Kidney (tissue), 14 donors: Measurements from ENCODE around the gene ASTL. TPM values are rescaled to one million over a fixed set of nuclear protein-coding genes. Genes with fewer than 3 reads are reported as not detected.

Experiments
- DNase-seq, 5 donors: peaks; one replicate each; pipeline ENCODE4 v3.0.0-alpha.2; 2013 to 2020
- FAIRE-seq: peaks from 2 replicates; lab custom pipeline; 2012; peaks lifted over from hg19 to GRCh38; lab: Jason Lieb, UNC
- H3K27ac ChIP-seq, 2 donors: one replicate each; pipeline ENCODE4 v1.7.0; 2013; ENCODE audit warnings: low read depth in 2 of 2, low read length in 2 of 2, inconsistent platforms in 1 of 2
- H3K27me3 ChIP-seq: one replicate; pipeline ENCODE4 v1.7.1; 2013; ENCODE audit warnings: low read length, inconsistent platforms; ENCODE audit not compliant: control insufficient read depth, insufficient read depth
- H3K36me3 ChIP-seq, 3 donors: one replicate each; pipeline versions ENCODE4 v1.7.0 to v1.7.1; 2013; ENCODE audit warnings: low read length in 3 of 3, control low read depth in 1 of 3, inconsistent platforms in 1 of 3; ENCODE audit not compliant: insufficient read depth in 3 of 3, control insufficient read depth in 2 of 3
- H3K4me1 ChIP-seq, 3 donors: one replicate each; pipeline versions ENCODE4 v1.7.0 to v1.7.1; 2013; ENCODE audit warnings: low read length in 3 of 3, inconsistent platforms in 1 of 3, low read depth in 1 of 3; ENCODE audit not compliant: control insufficient read depth in 2 of 3, insufficient read depth in 2 of 3
- H3K4me3 ChIP-seq, 3 donors: one replicate each; pipeline versions ENCODE4 v1.7.0 to v1.8.1; 2013; ENCODE audit warnings: low read length in 3 of 3, control low read depth in 1 of 3, inconsistent platforms in 1 of 3
- H3K9ac ChIP-seq, 3 donors: one replicate each; pipeline versions ENCODE4 v1.7.0 to v1.7.1; 2013; ENCODE audit warnings: low read length in 3 of 3, control low read depth in 1 of 3, inconsistent platforms in 1 of 3
- H3K9me3 ChIP-seq, 3 donors: one replicate each; pipeline versions ENCODE4 v1.7.0 to v1.7.1; 2013; ENCODE audit warnings: low read length in 3 of 3, control low read depth in 1 of 3, inconsistent platforms in 1 of 3; ENCODE audit not compliant: control insufficient read depth in 2 of 3, insufficient read depth in 1 of 3
- intact Hi-C: fragments of 100-400 bp; cut with DNase I; formaldehyde crosslinking; loops from one replicate; pipeline ENCODE4 v1.11.1; 2022
- polyA plus RNA-seq: library from polyadenylated mRNA; stranded (reverse); fragments of 350-450 nt; fragmentation: Illumina TruSeq; extraction: RNeasy Lipid Tissue Mini Kit (QIAGEN cat#74804); gene quantifications from one replicate; pipeline ENCODE4 v1.2.3, GENCODE V29; 2014; ENCODE audit warnings: low read depth, low replicate concordance; ENCODE audit not compliant: insufficient read depth
- total RNA-seq: library from RNA; stranded (reverse); fragmentation: NEBNext Ultra II Directional; extraction: Animal tissue kit (Norgen Biotek cat#: 25700); gene quantifications from one replicate; pipeline ENCODE4 v1.2.1, GENCODE V29; 2021
- TF ChIP-seq, protein P1 (sequence below): IDR thresholded peaks from 3 replicates; pipeline ENCODE4 v1.5.1; 2012; ENCODE audit warnings: mild to moderate bottlenecking, moderate library complexity, borderline replicate concordance; ENCODE audit not compliant: insufficient read depth; ENCODE audit errors: extremely low read depth
- donor health status: control.
- donor health status: control.
- donor health status: control.
- donor health status: control.
- donor health status: control.
- donor health status: DM: yes; HTN: yes; CAD: no.
- donor health status: Normal renal cell carcinoma (clear cell type).

The ASTL gene
- total and polyA plus RNA-seq, 2 donors from 2014 or later: not detected

GRCh38 chr2:96089356-96090195 lies 48.7 kb downstream of the ASTL start:
- no peak for FAIRE-seq
- DNase-seq: peak in 2 of 5 donors; percentile 10 to 46
- intact Hi-C loops: no loop called here

DNA sequence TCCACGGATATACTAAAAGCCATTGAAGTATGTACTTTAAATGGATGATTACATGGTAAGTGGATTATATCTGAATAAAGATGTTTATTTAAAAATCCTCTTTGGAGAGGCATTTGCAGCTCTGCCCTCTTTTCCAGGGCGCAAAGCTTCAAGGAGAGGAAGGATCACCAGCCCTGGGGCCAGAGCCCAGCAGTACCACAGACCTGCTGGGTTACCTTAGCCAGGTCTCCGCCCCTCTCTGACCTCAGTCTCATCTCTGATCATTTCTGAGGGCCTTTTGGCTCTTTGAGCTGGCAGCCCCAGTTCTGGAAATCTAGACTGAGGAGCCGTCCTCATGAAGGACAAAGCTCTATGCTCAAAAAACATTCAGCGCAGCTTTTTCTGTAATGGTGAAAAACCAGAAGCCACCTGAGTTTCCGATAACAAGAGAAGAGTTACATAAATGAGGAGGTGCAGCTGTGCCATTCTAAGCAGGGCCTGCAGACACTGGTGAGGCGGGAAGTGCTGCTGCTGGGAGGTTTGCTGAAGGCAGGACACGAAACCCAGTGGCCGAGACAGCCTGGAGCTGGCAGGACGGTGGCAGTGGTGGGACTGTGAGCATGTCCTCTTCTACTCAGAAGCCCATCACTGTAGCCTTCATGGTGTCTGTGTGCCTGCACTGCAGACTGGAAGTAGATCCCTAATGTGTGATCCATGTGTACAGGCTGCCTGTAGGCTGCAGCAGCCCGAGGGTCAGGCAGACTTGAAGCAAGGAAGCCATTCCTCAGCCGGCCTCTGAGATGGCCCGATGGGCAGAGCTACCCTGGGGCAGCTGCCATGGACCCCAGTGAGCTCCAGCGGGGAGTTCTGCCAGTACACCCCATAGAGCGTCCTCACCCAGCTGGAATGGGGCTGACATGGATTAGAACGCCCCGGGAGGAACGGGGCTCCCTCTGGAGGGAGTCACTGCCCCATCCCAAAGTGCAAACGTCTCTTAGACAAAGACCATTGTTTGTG lies 49.7 kb downstream of the ASTL start:
- peaks cover 0 to 3% (median 0%) of the 10 kb centered on the region in 3 donors for H3K4me1 ChIP-seq
- DNase-seq (no peak), FAIRE-seq (no peak)
- H3K4me3 ChIP-seq: no peak overlapping the region
- H3K9ac ChIP-seq: no peak overlapping the region
- intact Hi-C loops: no loop called here
- H3K9me3 ChIP-seq: no peaks in the 10 kb centered on the region
- no peaks in the 10 kb centered on the region for H3K36me3 ChIP-seq
- H3K27me3 ChIP-seq: no peaks in the 10 kb centered on the region
- no peak overlapping the region for H3K27ac ChIP-seq
- TF ChIP-seq, protein P1, sequence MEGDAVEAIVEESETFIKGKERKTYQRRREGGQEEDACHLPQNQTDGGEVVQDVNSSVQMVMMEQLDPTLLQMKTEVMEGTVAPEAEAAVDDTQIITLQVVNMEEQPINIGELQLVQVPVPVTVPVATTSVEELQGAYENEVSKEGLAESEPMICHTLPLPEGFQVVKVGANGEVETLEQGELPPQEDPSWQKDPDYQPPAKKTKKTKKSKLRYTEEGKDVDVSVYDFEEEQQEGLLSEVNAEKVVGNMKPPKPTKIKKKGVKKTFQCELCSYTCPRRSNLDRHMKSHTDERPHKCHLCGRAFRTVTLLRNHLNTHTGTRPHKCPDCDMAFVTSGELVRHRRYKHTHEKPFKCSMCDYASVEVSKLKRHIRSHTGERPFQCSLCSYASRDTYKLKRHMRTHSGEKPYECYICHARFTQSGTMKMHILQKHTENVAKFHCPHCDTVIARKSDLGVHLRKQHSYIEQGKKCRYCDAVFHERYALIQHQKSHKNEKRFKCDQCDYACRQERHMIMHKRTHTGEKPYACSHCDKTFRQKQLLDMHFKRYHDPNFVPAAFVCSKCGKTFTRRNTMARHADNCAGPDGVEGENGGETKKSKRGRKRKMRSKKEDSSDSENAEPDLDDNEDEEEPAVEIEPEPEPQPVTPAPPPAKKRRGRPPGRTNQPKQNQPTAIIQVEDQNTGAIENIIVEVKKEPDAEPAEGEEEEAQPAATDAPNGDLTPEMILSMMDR: no peak

More at GRCh38 chr2:96089356-96090195, 48.7 kb downstream of the ASTL start:
- Histone ChIP-seq H3K27ac (no peak overlapping the region), H3K9me3 (no peaks in the 10 kb centered on the region), H3K36me3 (no peaks in the 10 kb centered on the region), H3K9ac (no peak overlapping the region), H3K4me3 (no peak overlapping the region), H3K4me1 (no peaks in the 10 kb centered on the region), H3K27me3 (no peaks in the 10 kb centered on the region)
- TF ChIP-seq, protein P1: no peak

DNA sequence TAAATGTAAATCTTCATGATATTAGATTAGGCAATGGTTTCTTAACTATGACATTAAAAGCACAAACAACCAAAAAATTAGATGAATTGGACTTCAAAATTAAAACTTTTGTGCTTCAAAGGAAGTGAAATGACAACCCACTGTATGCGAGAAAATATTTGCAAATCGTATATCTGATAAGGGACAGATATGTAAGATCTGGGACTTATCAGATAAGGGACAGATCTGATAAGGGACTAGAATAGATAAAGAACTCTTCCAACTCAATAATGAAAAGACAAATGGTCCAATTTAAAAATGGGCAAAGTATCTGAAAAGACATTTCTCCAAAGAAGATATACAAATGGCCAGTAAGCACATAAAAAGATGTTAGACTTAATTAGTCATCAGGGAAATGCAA lies 51.2 kb downstream of the ASTL start:
- TF ChIP-seq, protein P1: no peak
- DNase-seq (no peak), FAIRE-seq (no peak)
- H3K36me3 ChIP-seq: no peaks in the 10 kb centered on the region
- no peak overlapping the region for H3K27ac ChIP-seq
- H3K9ac ChIP-seq: no peak overlapping the region
- no peaks in the 10 kb centered on the region for H3K9me3 ChIP-seq
- intact Hi-C loops: no loop called here
- H3K27me3 ChIP-seq: no peaks in the 10 kb centered on the region
- peaks cover 0 to 7% (median 0%) of the 10 kb centered on the region in 3 donors for H3K4me1 ChIP-seq
- no peak overlapping the region for H3K4me3 ChIP-seq
